Gastroesophageal sphincter (tissue), 4 donors: ENCODE data around the gene IFITM5. TPM values are rescaled to one million over a fixed set of nuclear protein-coding genes. Genes with fewer than 3 reads are reported as not detected.
"Not testable (repeated sequence)": the region's sequence is repeated elsewhere in the genome, so short reads cannot be mapped to it uniquely, and the experiment has no call there.

ENCODE experiments used
- ATAC-seq: fragments of 150-250 bp; one replicate; pipeline ENCODE4 v1.9.1; 2016; ENCODE audit warnings: mild to moderate bottlenecking, moderate library complexity
- H3K27ac ChIP-seq, 4 donors: fragments of 200-600 bp; sonication (generic) in 3 of 4; 1 replicate in 3 of 4; 2 replicates in 1 of 4; pipeline ENCODE4 v1.5.1; 2016 to 2019
- H3K27me3 ChIP-seq: fragments of 200-600 bp; sonication (generic); one replicate; pipeline ENCODE4 v1.5.1; 2019
- H3K36me3 ChIP-seq, 2 donors: fragments of 200-600 bp; sonication (generic); one replicate each; pipeline ENCODE4 v1.5.1; 2019; ENCODE audit warnings: control low read depth in 1 of 2
- H3K4me1 ChIP-seq, 3 donors: fragments of 200-600 bp; sonication (generic); 1 replicate in 2 of 3; 2 replicates in 1 of 3; pipeline ENCODE4 v1.5.1; 2016 to 2019; ENCODE audit warnings: control low read depth in 2 of 3
- H3K4me3 ChIP-seq, 2 donors: fragments of 200-600 bp; sonication (generic); one replicate each; pipeline ENCODE4 v1.5.1; 2019; ENCODE audit warnings: mild to moderate bottlenecking in 1 of 2, moderate library complexity in 1 of 2
- H3K9me3 ChIP-seq, 3 donors: fragments of 200-600 bp; sonication (generic); one replicate each; pipeline ENCODE4 v1.5.1; 2017 to 2019; ENCODE audit warnings: control low read depth in 2 of 3
- EP300 ChIP-seq: sonication (generic); formaldehyde crosslinking; IDR thresholded peaks from one replicate; pipeline ENCODE4 v1.6.1; 2017; ENCODE audit warnings: antibody characterized with exemption, mild to moderate bottlenecking
- POLR2A ChIP-seq, 2 donors: fragments of 450-650 bp; IDR thresholded peaks; one replicate each; pipeline ENCODE4 v1.6.1; 2017; ENCODE audit warnings: antibody characterized with exemption in 2 of 2, mild to moderate bottlenecking in 2 of 2, moderate library complexity in 1 of 2
- POLR2AphosphoS5 ChIP-seq: sonication (generic); formaldehyde crosslinking; IDR thresholded peaks from one replicate; pipeline ENCODE4 v1.6.1; 2017; ENCODE audit warnings: antibody characterized with exemption
- WGBS, 2 donors: methylation state at CpG; one replicate each; pipeline ENCODE4 v1.1.5; 2018; ENCODE audit warnings: low coverage in 1 of 2; 5-methylcytosine and 5-hydroxymethylcytosine counted together
- total RNA-seq, 4 donors: library from RNA; depleted of rRNA; stranded (reverse); fragments of >200 nt; gene quantifications; one replicate each; pipeline ENCODE4 v1.1.0, GENCODE V29; 2016
- TF ChIP-seq, protein P1 (sequence below), 4 experiments: fragments of 200-600 bp in 2 of 4; fragments of 450-650 bp in 2 of 4; sonication (generic) in 1 of 4; IDR thresholded peaks; one replicate each; pipeline ENCODE4 v1.5.1; 2017 to 2019; ENCODE audit warnings: antibody characterized with exemption in 4 of 4, mild to moderate bottlenecking in 2 of 4, moderate library complexity in 2 of 4

The IFITM5 gene
- total RNA-seq, 4 donors from 2014 or later, result not detected

DNA sequence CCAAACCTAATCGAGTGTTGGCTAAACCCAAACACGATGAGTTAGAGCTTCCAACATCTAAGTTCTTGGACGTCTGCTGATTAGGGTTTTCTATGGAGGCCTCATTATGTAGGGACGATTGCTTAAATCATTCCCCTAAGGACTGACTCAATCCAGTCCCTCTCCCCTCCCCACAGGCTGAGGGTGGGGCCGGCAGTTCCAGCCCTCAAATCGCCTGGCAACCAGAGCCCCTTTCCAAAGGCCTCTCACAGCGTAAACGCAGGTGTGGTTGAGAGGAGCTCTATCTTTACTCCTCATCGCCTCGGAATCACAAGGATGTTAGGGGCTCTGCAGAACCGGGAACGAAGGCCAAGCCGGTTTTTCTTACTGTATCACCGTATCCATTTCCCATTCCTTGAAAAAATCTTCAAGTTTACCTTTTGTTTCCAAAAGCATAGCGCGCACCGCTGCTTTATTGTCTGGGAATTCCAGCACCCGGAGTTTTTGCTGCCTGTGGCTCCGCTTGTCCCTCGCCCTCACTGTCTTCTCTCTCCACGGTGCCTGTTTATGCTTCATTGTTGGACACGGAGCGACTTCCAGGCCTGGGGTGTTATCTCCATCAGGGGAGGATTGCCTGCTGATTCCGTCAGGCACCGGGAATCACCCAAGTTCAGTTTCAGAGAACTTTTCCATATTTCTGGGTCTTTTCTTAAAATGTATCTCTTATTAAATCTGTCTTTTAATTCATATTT lies 35.1 kb upstream of the IFITM5 start:
- peak; percentile 87 for ATAC-seq
- Histone ChIP-seq H3K4me3 (no peak overlapping the region), H3K4me1 (peaks cover 0 to 26% (median 12%) of the 10 kb centered on the region in 3 donors), H3K27me3 (no peaks in the 10 kb centered on the region), H3K9me3 (no peaks in the 10 kb centered on the region), H3K27ac (peak overlapping the region in 2 of 4 donors; percentile 51 to 58), H3K36me3 (no peaks in the 10 kb centered on the region)
- TF ChIP-seq POLR2AphosphoS5, result no peak
- TF ChIP-seq POLR2A (IDR thresholded peaks at IDR 0.05), result no peak
- no peak for TF ChIP-seq EP300
- TF ChIP-seq, protein P1, sequence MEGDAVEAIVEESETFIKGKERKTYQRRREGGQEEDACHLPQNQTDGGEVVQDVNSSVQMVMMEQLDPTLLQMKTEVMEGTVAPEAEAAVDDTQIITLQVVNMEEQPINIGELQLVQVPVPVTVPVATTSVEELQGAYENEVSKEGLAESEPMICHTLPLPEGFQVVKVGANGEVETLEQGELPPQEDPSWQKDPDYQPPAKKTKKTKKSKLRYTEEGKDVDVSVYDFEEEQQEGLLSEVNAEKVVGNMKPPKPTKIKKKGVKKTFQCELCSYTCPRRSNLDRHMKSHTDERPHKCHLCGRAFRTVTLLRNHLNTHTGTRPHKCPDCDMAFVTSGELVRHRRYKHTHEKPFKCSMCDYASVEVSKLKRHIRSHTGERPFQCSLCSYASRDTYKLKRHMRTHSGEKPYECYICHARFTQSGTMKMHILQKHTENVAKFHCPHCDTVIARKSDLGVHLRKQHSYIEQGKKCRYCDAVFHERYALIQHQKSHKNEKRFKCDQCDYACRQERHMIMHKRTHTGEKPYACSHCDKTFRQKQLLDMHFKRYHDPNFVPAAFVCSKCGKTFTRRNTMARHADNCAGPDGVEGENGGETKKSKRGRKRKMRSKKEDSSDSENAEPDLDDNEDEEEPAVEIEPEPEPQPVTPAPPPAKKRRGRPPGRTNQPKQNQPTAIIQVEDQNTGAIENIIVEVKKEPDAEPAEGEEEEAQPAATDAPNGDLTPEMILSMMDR (IDR thresholded peaks at IDR 0.05), result no peak
- 46 to 57% methylated on average over 19 to 20 of the region's 25 CpGs for WGBS, 2 donors

GRCh38 chr11:333616-334263 lies 34.4 kb upstream of the IFITM5 start:
- H3K27ac ChIP-seq, result peak overlapping the region in 2 of 4 donors; percentile 8 to 51
- H3K4me3 ChIP-seq, H3K36me3 ChIP-seq, H3K9me3 ChIP-seq, H3K27me3 ChIP-seq, ATAC-seq: not testable (repeated sequence)
- 89 to 93% methylated on average over 13 to 14 of the region's 17 CpGs for WGBS, 2 donors
- peaks cover 0 to 26% (median 12%) of the 10 kb centered on the region in 3 donors for H3K4me1 ChIP-seq

DNA sequence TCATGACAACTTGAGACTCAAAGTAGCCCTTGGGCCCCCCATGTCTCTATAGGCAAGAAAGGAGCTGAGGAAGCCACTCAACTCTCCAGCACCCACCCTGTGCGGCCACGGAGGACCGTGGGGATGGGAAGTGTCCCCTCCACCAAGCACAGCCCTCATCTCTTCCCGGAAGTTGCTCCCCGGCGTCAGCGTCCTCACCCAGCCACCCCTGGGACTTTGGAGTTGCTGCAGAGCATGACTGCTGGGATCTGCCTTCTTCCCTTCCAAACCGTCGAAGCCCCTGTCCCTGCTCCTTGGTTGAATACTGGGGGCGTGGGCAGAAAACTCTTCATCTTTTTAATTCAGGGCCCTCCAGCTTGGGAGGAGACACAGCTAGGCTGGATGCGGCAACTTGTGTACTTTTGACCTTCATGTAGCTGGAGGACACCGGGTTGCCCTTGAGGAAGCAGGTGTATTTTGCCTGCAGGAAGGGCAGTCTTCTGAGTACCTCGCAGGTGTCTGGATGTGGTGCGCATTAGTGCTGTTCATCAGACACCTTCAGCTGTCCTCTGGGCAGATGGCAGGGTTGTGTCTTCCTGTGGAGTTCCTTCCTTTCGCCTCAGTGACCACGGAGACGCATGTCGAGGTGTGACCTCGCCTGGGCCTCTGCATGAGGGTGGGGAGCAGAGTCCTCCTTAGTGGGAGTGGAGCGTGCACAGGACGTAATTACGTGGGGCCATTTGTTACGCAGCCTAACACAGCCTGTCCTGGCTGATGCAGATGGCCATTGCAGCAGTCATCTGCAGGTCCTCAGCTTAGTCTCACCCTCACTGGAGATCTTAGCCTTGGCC lies 33.5 kb upstream of the IFITM5 start:
- no peak overlapping the region for H3K27ac ChIP-seq
- no peaks in the 10 kb centered on the region for H3K27me3 ChIP-seq
- TF ChIP-seq POLR2AphosphoS5 (no peak), POLR2A (IDR thresholded peaks at IDR 0.05) (no peak), EP300 (no peak)
- TF ChIP-seq, protein P1 (IDR thresholded peaks at IDR 0.05), result no peak
- peaks cover 0 to 30% (median 14%) of the 10 kb centered on the region in 3 donors for H3K4me1 ChIP-seq
- H3K4me3 ChIP-seq, result no peak overlapping the region
- 85 to 95% methylated on average over 3 to 9 of the region's 23 CpGs for WGBS, 2 donors
- ATAC-seq, result no peak
- H3K36me3 ChIP-seq, result no peaks in the 10 kb centered on the region
- no peaks in the 10 kb centered on the region for H3K9me3 ChIP-seq

- H3K36me3 ChIP-seq, result no peaks in the 10 kb centered on the region
- ATAC-seq, result no peak
- WGBS, 2 donors, result 78% methylated on average over 12 of the region's 19 CpGs; no CpG with 5 or more reads in 1 of the 2 donors
- TF ChIP-seq EP300, result no peak
- TF ChIP-seq POLR2A (IDR thresholded peaks at IDR 0.05), result no peak
- TF ChIP-seq, protein P1 (IDR thresholded peaks at IDR 0.05), result no peak
- no peak for TF ChIP-seq POLR2AphosphoS5
- H3K9me3 ChIP-seq, result no peaks in the 10 kb centered on the region
- no peak overlapping the region for H3K4me3 ChIP-seq
- no peaks in the 10 kb centered on the region for H3K27me3 ChIP-seq
- H3K4me1 ChIP-seq, result peaks cover 3 to 37% (median 25%) of the 10 kb centered on the region in 3 donors
- H3K27ac ChIP-seq, result no peak overlapping the region
Observed at GRCh38 chr11:331358-332060, 32.2 kb upstream of the IFITM5 start.
